Transverse colon (tissue), 4 donors: Measurements from ENCODE around the gene PCF11. TPM values are rescaled to one million over a fixed set of nuclear protein-coding genes. Genes with fewer than 3 reads are reported as not detected.

ENCODE experiments used
- DNase-seq: peaks from one replicate; pipeline ENCODE4 v3.0.0-alpha.2; 2019
- H3K27ac ChIP-seq, 4 donors: fragments of 200-600 bp; sonication (generic); 2 replicates each; pipeline ENCODE4 v1.5.1; 2016 to 2018; ENCODE audit warnings: inconsistent platforms in 4 of 4
- H3K27me3 ChIP-seq: fragments of 200-600 bp; sonication (generic); 2 replicates; pipeline ENCODE4 v1.5.1; 2017; ENCODE audit warnings: inconsistent platforms
- H3K36me3 ChIP-seq, 4 donors: fragments of 200-600 bp; sonication (generic); 2 replicates each; pipeline ENCODE4 v1.5.1; 2017 to 2019; ENCODE audit warnings: inconsistent platforms in 4 of 4
- H3K4me1 ChIP-seq, 4 donors: fragments of 200-600 bp; sonication (generic); 2 replicates each; pipeline ENCODE4 v1.5.1; 2017 to 2020; ENCODE audit warnings: inconsistent platforms in 4 of 4
- H3K4me3 ChIP-seq, 4 donors: fragments of 200-600 bp; sonication (generic); 1 replicate in 1 of 4; 2 replicates in 3 of 4; pipeline versions ENCODE4 v1.5.1 to v1.6.1; 2017 to 2019; ENCODE audit warnings: inconsistent platforms in 4 of 4
- H3K9me3 ChIP-seq, 2 donors: fragments of 200-600 bp; sonication (generic); 2 replicates each; pipeline ENCODE4 v1.5.1; 2017 to 2019; ENCODE audit warnings: inconsistent platforms in 2 of 2
- EP300 ChIP-seq: sonication (generic); formaldehyde crosslinking; IDR thresholded peaks from one replicate; pipeline ENCODE4 v1.6.1; 2017; ENCODE audit warnings: antibody characterized with exemption, low read depth
- POLR2A ChIP-seq: fragments of 450-650 bp; IDR thresholded peaks from one replicate; pipeline ENCODE4 v1.6.1; 2016; ENCODE audit warnings: antibody characterized with exemption, mild to moderate bottlenecking, moderate library complexity
- POLR2AphosphoS5 ChIP-seq, 3 donors: sonication (generic); formaldehyde crosslinking; IDR thresholded peaks; one replicate each; pipeline ENCODE4 v1.6.1; 2016; ENCODE audit warnings: antibody characterized with exemption in 3 of 3
- WGBS, 2 donors: methylation state at CpG; one replicate each; pipeline ENCODE4 v1.1.5; 2018; ENCODE audit warnings: low coverage in 1 of 2; 5-methylcytosine and 5-hydroxymethylcytosine counted together
- in situ Hi-C, 4 donors: fragments of 200-750 bp; cut with MboI; loops; one replicate each; pipeline versions ENCODE4 v1.15.0 to v1.15.1; 2017; ENCODE audit warnings: low sequenced_read_pairs in 3 of 4, low pct_ligation_motif_present in 1 of 4, low pct_unique_long_range_greater_than_20kb in 1 of 4
- intact Hi-C: fragments of 100-400 bp; cut with DNase I; formaldehyde crosslinking; loops from one replicate; pipeline ENCODE4 v1.15.1; 2023; ENCODE audit warnings: low total_unique reads
- total RNA-seq, 4 donors: library from RNA; depleted of rRNA; stranded (reverse); fragments of >200 nt; gene quantifications; one replicate each; pipeline ENCODE4 v1.1.0, GENCODE V29; 2016
- TF ChIP-seq, protein P1 (sequence below), 5 experiments: fragments of 200-600 bp in 3 of 5; fragments of 450-650 bp in 2 of 5; sonication (generic) in 3 of 5; IDR thresholded peaks; 1 replicate in 2 of 5; 2 replicates in 3 of 5; pipeline ENCODE4 v1.5.1; 2016 to 2017; ENCODE audit warnings: antibody characterized with exemption in 5 of 5, inconsistent platforms in 3 of 5, mild to moderate bottlenecking in 2 of 5, moderate library complexity in 1 of 5

PCF11 gene
- total RNA-seq, 4 donors from 2014 or later = 81.1 to 346 (median 154) TPM

DNA sequence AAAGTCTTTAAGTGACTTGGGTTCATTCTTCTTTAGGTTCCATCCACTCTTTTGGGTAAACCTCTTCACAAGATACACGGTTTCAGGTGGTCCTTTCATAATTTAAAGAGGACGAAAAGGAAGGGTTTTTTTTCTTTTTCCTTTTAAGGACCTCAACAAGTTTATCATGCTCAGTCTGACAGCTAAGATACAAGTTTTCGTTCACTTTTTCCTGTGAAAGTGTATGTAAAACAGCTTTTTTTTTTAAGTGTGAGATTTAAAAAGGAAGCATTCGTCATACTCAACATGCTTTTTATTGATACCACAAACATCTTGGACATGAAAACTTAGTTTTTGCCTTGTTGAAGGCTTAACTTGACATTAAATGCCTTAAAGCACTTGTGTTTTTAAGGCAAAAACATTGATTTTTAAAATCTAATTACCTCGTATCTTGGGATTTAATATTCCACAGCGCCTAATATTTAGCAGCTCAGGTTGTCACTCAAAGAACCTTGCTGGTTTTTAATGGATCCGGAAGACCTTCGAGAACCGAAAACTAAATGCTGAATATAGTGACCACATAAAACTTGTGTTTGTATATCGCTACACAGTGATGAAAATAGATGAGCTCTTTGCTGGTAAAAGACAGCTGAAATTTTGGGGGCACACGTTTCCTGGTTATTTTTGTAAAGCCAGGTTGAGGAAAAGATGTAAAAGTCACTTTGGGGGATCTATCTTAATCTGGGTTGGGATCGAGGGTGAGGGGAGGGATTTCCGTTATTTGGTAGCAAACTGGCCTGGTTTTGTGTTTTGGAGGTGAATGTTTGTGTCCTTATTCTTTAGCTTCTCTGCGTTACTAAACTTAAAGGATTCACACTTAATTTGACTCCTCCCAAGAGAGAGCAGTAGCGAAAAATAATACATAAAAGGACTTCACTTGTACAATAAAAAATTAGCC is 2.3 kb downstream of the PCF11 start:
- Histone ChIP-seq H3K9me3 (no peaks in the 10 kb centered on the region), H3K36me3 (peaks cover 0 to 7% (median under 1%) of the 10 kb centered on the region in 4 donors), H3K4me1 (peaks cover 16 to 43% (median 37%) of the 10 kb centered on the region in 4 donors), H3K4me3 (peak overlapping the region; percentile 80 to 99 (median 93)), H3K27me3 (no peaks in the 10 kb centered on the region), H3K27ac (peak overlapping the region; percentile 99 to 100 (median 100))
- intact Hi-C loops = loop anchor here (5.0 to 10.0 kb wide), 2 partner anchors 87 to 254 kb away; partner anchors contain the start of genes DDIAS, PRCP and RAB30
- no peak for TF ChIP-seq POLR2A
- TF ChIP-seq, protein P1, sequence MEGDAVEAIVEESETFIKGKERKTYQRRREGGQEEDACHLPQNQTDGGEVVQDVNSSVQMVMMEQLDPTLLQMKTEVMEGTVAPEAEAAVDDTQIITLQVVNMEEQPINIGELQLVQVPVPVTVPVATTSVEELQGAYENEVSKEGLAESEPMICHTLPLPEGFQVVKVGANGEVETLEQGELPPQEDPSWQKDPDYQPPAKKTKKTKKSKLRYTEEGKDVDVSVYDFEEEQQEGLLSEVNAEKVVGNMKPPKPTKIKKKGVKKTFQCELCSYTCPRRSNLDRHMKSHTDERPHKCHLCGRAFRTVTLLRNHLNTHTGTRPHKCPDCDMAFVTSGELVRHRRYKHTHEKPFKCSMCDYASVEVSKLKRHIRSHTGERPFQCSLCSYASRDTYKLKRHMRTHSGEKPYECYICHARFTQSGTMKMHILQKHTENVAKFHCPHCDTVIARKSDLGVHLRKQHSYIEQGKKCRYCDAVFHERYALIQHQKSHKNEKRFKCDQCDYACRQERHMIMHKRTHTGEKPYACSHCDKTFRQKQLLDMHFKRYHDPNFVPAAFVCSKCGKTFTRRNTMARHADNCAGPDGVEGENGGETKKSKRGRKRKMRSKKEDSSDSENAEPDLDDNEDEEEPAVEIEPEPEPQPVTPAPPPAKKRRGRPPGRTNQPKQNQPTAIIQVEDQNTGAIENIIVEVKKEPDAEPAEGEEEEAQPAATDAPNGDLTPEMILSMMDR (IDR thresholded peaks at IDR 0.05) = no peak
- no peak for TF ChIP-seq POLR2AphosphoS5 (IDR thresholded peaks at IDR 0.05)
- TF ChIP-seq EP300 = no peak
- 2 to 10% methylated on average over 13 to 15 of the region's 15 CpGs for WGBS, 2 donors
- DNase-seq = no peak
- in situ Hi-C loops = loop anchor here in 2 of 4 donors (10.0 to 25.0 kb wide), 2 partner anchors 84 to 247 kb away; partner anchors contain the start of genes DDIAS (in 1 of the 2), PRCP (in 1 of the 2) and RAB30 (in 1 of the 2)

DNA sequence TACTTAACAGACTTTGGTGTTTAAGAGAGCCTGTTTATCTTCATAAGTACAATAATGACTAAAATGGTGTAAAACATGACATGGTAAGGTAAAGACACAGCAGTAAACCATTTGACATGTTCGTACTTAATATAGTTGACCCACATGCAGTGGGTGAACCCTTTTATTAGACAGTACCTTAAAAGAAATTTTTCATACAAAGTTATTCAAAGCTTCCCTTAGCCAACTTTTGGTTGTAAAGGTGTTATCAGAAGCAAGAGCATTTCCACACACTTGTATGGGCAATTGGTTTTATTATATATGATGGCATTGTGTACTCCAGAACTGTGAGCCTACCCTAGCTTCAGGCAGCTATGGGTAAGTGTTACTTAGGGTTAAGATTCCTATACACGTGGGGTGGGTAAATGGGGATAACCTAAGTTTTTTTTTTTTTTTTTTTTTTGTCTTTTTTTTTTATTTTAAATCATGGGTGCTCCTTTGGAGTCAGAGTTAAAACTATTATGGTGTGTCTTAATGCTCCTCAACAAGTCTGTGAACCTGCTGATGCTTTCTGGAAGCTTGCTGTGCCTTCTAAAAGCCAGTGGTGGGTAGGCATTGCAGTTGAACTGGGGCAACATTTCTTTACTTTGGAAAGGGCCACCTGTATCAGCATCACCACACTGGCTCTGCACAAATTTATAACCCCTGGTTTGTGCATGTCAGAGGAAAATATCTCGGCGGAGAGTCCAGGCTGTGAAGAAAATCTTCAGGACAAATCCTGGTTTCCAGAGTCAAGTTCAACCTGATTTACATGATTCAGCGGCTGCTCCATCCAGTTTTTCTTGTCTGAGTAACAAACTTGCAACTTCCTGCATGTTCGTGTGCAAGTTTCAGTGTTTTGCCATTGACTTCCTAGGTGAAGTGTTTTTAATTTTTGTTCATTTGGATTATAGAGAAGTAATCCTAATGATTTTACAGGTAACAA is 3.3 kb downstream of the PCF11 start:
- in situ Hi-C loops = loop anchor here in 2 of 4 donors (10.0 to 25.0 kb wide), 2 partner anchors 85 to 248 kb away; partner anchors contain the start of genes DDIAS (in 1 of the 2), PRCP (in 1 of the 2) and RAB30 (in 1 of the 2)
- Histone ChIP-seq H3K27ac (peak overlapping the region; percentile 99 to 100 (median 100)), H3K27me3 (no peaks in the 10 kb centered on the region), H3K4me3 (peak overlapping the region in 3 of 4 donors; percentile 80 to 99 (median 91)), H3K4me1 (peaks cover 16 to 43% (median 36%) of the 10 kb centered on the region in 4 donors), H3K36me3 (peaks cover 0 to 17% (median 5%) of the 10 kb centered on the region in 4 donors), H3K9me3 (no peaks in the 10 kb centered on the region)
- DNase-seq = peak; percentile 32
- intact Hi-C loops = loop anchor here (5.0 to 10.0 kb wide), 2 partner anchors 88 to 255 kb away; partner anchors contain the start of genes DDIAS, PRCP and RAB30
- 10 to 13% methylated on average over 4 to 6 of the region's 6 CpGs for WGBS, 2 donors
- TF ChIP-seq POLR2A = no peak
- TF ChIP-seq POLR2AphosphoS5 (IDR thresholded peaks at IDR 0.05) = no peak
- no peak for TF ChIP-seq EP300
- TF ChIP-seq, protein P1 (IDR thresholded peaks at IDR 0.05) = no peak

DNA sequence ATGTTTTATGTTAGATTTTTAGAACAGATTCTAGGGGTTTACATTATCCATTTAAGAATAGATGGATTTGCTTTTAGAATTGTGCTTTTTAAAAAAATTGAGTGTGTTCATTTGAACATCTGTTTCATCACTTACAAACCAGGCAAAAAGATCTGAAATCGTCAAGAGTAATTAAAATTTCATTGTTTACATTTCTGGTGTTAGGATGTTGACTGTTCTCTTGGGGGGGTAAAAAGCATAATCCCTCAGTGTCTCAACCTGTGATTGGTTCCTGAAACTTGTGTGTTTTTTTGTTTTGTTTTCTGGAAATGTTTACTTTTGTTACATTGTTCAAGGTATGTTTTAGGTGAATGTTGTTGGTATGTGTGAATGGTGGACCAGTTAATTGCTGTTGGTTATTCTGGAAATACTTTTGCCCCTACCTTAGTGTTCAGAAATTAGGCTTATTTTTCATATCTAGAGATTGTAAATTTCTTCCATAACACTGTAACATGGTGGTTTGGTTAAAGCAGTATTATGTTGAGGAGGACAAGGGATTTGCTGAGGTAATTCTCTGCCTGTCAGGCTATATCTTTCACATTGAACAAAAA is 4.8 kb downstream of the PCF11 start:
- DNase-seq = no peak
- H3K4me3 ChIP-seq = no peak overlapping the region
- H3K27ac ChIP-seq = peak overlapping the region; percentile 35 to 100 (median 100)
- in situ Hi-C loops (loop anchor here in 1 of 4 donors (25.0 kb wide), 1 partner anchor 249 kb away; the partner anchor contains the start of genes DDIAS and PRCP), intact Hi-C loops (no loop called here)
- H3K9me3 ChIP-seq = no peaks in the 10 kb centered on the region
- TF ChIP-seq, protein P1 (IDR thresholded peaks at IDR 0.05) = no peak
- TF ChIP-seq EP300 (no peak), POLR2AphosphoS5 (IDR thresholded peaks at IDR 0.05) (no peak), POLR2A (no peak)
- 14 to 20% methylated on average over 1 of the region's 1 CpG for WGBS, 2 donors
- H3K4me1 ChIP-seq = peaks cover 16 to 37% (median 33%) of the 10 kb centered on the region in 4 donors
- H3K27me3 ChIP-seq = no peaks in the 10 kb centered on the region
- peaks cover 0 to 31% (median 12%) of the 10 kb centered on the region in 4 donors for H3K36me3 ChIP-seq
